GM18508 (cell line): ENCODE measurements around the gene XPR1.
"Not testable (repeated sequence)": the region's sequence is repeated elsewhere in the genome, so short reads cannot be mapped to it uniquely, and the experiment has no call there.

Experiments used
- ATAC-seq: cut with Tn5 transposase; IDR thresholded peaks from one replicate; pipeline ENCODE4 v1.9.1; 2021; ENCODE audit warnings: moderate number of reproducible peaks; ENCODE audit not compliant: insufficient read depth, unreplicated experiment

Gene XPR1

DNA sequence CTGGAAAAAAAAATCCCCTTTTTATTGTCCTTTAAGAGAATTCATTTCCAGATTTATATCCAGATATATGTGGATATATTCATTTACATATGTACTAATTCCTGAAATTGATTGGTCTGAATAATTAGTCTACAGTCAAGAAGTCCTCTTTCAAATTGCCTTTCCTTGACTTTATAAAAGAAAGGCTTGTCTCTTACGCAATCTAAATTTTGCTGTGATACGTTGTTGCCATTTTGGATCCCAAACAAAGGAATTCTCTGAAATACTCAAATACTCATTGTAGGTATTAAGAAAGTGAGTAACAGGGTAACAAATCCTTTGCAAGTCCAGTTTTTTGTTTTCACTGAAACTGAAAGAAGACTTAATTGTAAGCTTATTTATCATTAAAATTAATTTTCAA lies 144.0 kb downstream of the XPR1 start:
- ATAC-seq, result no peak

DNA sequence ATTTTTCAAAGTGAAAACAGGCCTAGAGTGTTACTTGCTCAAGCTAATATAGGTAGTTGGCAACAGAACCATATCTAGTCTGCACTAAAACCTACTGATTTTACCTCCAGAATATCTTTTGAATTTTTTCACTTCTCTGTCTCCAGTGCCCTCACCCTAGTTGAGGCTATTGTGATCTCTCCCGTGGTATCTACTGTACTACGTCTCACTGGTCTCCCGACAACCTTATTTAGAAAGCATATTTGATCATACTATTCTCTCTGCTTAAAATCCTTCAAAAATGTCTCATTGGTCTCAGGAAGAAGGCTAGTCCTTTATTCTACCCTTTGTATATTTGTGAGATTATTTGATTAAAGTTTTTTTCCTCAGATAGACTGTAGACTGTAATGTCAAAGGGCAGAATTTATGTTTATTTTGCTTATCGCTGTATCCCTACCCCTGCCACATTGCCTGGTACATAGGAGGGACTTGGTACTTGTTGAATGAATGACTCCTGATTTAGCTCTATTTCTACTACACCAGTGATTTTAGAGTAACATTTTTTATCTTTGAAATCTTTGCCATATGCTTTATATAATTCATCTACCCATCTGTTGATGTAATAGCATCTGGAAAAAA lies 145.4 kb downstream of the XPR1 start:
- ATAC-seq, result no peak

DNA sequence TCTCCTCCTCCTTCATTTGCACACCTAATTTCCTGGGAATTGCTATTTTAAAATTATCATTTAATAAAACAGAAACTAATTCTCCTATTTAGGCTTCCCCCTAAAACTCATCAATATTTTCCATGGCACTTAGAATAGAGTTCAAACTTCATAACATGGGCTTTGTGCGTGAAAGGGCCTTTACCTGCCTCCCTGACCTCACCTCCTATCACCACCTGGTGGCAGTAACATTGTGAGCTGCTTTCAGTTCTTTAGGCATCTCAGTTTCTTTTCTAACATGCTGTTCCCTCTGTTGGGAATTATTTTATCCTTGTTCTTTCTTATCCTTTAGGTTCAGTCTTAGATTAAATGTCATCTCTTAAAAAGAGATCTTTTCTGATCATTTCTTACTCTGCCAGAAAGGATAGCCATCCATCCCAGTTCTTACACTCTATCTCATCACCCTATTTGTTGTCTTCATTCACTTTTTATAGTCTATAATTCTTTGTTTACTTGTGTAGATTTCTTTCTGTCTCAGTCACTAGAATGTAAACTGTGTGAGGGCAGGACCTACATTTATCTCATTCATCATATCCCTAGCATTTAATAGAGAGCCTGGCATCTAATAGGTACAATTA lies 147.1 kb downstream of the XPR1 start:
- ATAC-seq, result no peak

DNA sequence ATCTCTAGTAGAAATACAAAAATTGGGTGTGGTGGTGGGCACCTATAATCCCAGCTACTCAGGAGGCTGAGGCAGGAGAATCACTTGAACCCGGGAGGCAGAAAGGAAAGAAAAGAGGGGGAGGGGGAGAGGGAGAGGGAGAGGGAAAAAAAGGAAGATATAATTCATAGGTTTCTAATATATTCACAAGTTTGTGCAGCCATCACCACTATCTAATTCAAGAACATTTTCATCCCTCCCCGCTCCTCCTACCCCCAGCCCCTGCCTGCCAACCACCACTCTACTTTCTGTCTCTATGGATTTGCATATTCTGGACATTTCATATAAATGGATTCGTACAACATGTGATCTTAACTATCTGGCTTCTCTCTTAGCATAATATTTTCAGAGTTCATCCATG lies 147.8 kb downstream of the XPR1 start:
- no peak for ATAC-seq

DNA sequence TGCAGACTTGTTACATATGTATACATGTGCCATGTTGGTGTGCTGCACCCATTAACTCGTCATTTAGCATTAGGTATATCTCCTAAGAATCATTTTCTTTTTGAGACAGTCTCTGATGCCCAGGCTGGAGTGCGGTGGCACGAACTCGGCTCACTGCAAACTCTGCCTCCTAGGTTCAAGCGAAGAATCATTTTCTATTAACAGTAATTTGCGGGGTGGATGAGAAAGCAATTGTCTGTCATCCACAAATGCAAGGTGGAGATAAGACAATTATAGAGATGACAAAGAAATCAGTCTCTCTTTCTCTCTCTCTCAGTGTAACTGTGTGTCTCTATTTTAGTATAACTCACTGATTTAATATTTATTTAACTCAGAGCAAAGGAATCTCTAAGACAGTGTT lies 149.9 kb downstream of the XPR1 start:
- no peak for ATAC-seq

DNA sequence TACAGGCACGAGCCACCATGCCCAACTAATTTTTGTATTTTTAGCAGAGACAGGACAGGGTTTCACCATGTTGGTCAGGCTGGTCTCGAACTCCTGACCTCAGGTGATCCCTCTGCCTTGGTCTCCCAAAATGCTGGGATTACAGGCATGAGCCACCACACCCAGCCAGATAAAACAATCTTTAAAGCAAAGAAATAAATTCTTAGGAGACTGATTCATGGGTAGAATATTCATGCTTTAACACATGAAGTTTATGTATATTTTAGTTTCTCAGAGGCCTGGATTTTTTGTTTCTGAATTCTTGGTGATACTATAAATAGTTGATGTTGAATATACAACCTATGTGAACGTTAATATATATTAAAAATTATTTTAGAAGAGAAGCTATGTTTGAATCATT lies 153.5 kb downstream of the XPR1 start:
- ATAC-seq, result no peak

DNA sequence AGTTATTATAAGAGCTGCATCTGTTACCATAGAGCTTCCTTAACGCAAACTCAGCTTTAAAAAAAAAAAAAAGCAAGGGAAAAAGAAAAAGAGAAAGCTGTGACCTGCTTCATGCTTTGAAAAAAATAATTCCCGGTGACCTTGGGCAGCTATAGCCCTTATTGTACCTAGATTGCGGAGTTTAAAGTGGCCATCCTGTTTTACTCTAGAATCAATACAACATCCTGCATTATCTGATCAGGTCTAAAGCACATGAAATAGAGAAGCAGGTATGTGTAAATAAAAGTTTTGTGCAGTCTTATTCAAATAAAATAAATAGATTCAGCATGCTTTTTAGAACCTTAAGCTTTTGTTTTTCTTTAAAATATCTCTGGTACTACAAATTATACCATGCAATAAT lies 154.1 kb downstream of the XPR1 start:
- ATAC-seq, result no peak

DNA sequence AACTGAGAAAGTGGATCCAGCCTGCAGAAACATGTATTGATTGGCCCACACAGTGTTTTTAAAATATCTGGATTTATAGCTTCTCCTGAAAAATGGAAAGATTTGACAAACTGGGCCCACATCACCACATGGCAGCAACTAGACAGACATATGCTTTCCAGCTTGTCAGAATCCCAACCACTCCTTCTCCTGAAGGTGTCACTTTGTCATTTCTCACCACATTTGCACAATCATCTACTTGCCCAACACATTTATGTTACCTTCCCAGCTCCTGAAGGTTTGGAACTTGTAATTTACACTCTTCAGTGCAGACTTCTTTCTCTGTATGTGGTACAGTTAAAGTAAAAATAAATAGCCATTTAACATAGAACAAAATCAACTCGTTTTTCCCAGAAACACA lies 154.8 kb downstream of the XPR1 start:
- no peak for ATAC-seq

DNA sequence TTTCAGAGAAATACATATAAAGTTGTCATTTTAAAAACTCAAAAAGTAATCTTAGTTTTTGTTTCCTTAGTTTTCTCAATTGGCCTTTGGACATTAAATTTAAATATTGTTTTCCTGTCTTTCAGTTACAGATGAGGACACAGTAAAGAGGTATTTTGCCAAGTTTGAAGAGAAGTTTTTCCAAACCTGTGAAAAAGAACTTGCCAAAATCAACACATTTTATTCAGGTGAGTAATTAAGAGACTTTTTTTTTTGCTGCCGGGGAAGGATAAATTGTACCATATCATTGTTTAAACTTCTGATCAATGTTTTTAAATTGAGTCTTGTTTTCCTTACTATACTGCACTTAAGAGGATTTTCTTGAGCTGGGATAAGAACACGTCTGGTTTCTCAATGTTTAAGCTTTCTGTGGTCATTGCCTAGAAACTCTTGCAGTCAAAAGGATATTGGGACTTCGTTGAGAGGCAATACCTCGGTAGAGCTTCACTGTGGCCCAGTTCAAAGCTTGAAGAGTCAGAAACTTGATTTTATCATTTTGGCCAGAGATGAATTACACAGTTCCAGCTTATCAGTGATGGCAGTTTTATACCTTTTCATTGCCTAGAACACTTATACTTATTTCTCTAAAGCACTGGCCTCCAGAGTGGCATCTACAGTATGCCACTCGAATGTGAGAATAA lies 155.9 kb downstream of the XPR1 start:
- no peak for ATAC-seq

DNA sequence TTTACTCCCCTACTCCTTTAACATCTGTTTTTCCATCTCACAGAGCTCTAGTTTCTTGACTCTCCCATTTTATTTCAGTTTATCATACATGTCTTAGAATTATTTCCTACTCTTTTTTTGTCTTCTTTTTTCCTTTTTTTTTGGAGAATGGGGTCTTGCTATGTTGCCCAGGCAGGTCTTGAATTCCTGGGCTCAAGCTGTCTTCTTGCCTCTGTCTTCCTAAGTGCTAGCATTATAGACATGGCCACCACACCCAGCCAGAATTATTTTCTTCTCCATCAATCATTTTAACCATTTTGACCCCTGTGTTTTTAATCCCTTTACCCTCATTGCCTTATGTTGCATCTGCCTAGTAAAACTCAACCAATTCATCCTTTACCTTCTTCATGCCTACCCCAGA lies 157.6 kb downstream of the XPR1 start:
- ATAC-seq, result no peak

DNA sequence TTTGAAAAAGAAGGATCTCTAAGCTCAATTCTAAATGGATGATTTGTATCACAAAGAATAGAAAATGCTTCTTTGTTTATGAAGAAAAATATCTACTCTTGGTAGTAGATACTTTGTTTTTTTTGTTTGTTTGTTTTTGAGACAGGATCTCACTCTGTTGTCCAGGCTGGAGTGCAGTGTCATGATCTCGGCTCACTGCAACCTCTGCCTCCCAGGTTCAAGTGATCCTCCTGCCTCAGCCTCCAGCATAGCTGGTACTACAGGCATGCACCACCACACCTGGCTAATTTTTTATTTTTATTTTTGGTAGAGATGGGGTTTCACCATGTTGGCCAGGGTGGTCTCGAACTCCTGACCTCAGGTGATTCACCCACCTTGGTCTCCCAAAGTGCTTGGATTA lies 159.3 kb downstream of the XPR1 start:
- ATAC-seq, result not testable (repeated sequence)

DNA sequence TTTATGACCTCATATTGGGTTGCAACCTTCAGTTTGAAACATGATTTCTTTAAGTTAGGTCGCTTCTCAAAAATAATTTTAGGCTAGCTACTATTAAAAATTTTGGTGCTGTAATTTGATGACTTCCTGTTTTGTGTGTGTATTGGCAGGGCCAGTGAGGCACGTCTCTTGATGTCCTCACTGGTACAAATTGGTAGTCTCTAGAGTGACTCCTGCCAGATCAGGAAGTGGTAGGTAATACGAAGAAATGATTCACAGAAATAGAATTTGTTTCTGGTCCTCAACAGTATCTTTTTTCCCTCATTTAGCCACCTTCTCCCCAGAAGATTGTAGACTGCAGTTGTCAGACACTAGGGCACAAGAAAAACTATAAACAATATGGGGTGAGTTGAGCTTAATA lies 160.0 kb downstream of the XPR1 start:
- ATAC-seq, result no peak

DNA sequence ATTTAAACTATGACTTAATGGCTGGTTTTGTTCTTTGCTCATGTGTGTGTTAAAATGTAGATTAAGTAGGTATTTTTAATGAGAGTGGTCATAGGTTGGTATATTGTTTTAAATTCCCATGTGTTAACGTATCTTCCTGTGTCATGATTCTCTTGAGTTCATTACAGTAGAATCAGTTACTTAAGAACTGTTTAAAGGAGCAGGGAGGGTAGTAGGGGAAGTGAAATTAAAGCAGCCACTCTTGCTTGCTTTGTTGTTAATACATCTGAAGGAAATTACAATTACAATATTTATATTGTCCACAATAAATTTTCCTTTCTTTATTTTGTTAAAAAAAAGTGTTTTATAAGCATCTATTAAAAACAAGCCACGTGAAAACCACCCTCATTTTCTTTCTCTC lies 161.6 kb downstream of the XPR1 start:
- ATAC-seq, result no peak

DNA sequence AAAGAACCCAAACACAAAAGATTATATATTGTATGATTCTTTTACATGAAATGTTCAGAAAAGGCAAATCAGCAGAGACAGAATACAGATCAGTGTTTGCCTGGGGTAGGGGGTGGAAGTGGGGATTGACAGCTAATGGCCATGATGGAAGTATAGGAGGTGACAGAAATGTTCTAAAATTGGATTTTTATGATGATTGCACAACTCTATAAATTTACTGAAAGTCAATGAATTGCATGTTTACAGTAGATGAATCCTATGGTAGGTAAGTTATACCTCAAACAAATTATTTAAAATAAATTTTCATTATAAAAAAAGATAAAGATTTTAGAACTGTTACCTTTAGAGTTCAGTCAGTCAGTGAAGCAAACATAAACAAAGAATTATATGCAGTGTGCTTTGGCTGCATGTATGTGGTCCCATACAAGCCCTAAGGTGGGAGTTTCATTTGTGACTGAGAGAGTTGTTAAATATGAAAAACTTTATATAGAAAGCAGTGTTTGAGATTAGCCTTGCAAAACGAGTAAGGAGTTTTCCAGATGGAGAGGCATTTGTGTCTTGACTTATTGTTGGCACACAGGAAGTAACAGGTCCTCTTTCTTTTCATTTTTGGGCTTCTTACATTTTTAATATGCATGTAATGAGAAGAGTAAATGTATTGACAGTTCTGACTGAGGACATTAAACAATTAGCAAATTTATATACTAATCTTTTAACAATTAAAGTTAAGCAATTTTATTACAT lies 165.2 kb downstream of the XPR1 start:
- no peak for ATAC-seq

DNA sequence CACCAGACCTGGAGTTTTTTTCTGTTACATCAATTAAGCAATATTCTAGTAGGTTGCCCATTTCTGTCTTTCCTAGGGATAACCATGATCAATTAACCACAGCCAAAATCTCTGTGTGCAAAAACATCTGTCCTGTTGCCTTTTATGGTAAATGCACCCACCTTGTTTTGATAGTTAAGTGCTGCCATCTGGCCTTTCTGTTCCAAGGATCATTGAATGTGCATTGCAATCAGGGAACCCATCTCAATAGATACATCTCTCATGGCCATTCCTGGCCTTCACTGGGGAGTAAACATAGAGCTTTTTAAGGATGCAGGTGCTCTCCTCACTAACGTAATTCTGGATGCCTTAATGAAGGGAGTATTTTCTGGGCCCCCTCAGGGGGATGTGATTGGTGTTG lies 169.1 kb downstream of the XPR1 start:
- no peak for ATAC-seq

DNA sequence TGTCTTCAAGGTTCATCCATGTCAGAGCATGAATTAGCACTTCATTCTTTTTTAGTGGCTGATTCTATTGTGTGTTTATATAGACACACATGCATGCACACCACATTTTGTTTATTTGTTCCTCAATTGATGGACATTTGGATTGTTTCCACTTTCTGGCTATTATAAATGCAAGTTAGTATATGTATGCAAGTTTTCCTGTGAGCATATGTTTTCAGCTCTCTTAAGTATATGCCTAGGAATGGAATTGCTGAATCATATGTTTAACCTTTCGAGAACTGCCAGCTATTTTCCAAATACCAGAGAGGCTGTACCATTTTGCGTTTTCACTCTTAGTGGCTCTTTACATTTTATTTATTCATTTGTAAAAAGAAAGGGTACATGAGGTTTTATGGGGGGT lies 171.0 kb downstream of the XPR1 start:
- no peak for ATAC-seq

DNA sequence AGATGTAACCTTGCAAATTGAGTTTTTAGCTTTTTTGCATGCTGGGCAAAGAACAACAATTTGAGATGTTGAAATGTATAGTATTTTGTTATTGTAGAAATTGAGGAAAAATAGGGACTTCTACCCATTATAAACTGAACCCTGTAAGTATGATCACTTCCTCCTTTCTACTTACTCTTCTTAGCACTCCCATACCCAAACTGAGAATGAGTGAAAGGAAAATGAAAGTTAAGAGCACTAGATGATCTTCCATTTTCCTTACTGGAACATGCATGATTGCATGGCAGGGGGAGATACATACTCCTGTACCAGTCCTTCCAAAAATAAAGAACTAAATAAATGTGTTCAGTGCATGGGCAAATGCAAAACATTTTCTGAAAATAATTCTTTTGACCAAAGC lies 173.5 kb downstream of the XPR1 start:
- peak; percentile 74 for ATAC-seq

DNA sequence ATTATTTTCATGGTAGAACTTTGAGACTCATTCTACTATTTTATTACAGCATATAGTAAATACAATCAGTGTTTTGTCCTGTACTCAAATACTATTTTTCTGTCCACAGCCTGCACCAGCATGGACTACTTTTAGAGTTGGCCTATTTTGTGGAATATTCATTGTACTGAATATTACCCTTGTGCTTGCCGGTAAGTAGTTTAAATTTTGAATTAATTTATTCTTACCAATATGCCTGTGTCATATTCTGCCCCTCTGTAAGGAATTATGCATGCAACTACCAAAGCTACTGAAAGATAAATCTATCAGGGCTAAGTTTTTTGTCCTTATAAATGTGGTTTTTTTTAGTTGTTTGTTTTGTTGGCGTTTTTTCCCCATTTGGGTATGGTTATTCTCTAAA lies 179.5 kb downstream of the XPR1 start:
- ATAC-seq, result no peak

DNA sequence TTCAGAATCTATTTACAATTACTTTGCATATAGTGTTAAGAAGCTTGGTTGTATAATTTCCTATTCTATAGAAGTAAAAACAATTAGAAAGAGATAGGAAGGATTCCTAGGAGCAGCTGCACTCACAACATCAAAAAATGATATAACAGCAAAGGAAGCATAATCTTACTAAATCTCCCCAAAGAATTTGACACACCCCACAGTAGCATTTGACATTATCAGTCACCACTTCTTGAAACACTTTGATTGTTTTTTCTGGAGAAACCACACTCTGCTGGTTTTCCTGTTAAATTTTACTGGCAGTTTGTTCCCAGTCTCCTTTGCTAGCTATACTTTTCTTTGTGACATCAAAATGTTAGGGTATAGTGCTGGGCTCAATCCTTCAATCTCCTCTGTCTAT lies 180.1 kb downstream of the XPR1 start:
- no peak for ATAC-seq

DNA sequence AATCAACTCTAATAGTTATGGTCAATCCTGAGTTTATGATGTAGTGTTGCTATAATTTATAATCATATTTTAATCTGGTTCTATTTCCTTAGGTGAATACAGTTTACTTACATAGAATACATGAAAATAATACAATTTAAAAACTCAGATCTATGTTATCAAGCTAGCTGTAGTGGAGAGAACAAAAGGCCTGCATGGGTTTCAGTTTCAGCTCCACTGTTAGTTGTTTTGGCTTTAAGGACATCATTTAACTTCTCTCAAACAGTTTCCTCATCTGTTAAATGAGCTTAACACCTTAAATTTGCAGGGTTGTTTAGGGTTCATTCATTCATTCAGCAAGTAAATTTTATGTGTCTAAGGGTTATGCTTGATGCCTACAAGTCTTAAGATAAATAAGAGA lies 182.4 kb downstream of the XPR1 start:
- ATAC-seq, result no peak

DNA sequence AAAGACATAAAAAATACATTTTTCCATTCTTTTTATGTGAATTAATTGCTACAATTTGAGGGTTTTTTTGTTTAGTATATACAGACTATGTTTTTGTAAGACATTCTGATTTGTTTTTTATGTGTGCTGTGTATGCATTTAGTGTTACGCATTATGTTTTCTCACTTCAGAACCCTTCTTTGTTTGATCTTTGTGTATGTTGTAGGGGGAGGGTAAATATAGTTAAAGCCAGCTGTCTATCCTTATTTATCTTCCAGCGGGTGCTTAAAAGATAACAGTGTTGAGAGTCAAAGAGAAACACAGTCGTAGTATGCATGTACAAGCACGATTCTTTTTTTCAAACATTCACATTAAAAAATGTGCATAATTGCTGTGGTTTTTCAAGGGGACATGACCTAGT lies 183.4 kb downstream of the XPR1 start:
- ATAC-seq, result no peak
